ENCODE data around the gene LGI4. TPM values are rescaled to one million over a fixed set of nuclear protein-coding genes. Genes with fewer than 3 reads are reported as not detected.

LGI4 gene
- total and polyA plus RNA-seq, 12 donors = 0.17 to 22.4 (median 1.5) TPM

DNA sequence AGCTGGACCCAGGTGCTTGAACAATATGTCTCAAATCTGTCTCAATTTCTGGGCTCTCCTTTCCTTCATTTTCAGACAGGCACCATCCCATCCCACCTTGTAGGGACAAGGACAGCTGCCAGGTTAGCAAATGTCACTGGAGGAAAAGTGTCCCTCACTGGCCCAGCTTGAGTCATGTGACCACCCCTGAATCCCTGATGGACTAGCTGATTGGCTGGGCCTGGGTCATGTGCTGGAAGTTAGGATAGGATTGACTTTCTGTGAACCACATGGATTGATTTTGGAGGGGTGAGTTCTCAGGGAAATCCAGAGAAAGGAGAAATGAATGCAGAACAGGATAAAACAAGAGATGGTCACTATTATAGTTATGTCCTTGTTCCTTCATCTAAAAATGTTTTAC is 47.5 kb downstream of the LGI4 start:
- Histone ChIP-seq H3K27me3 (peaks cover 11% of the 10 kb centered on the region), H3K9me3 (replicated peaks in 1 of 3) (no peaks in the 10 kb centered on the region), H3K4me3 (no peak overlapping the region), H3K36me3 (replicated peaks in 1 of 2) (no peaks in the 10 kb centered on the region), H3K4me1 (replicated peaks in 1 of 2) (peaks cover 0 to 6% of the 10 kb centered on the region in 2 donors), H3K27ac (no peak overlapping the region)
- TF ChIP-seq POLR2A (IDR thresholded peaks at IDR 0.05) = no peak
- TF ChIP-seq, protein P1, sequence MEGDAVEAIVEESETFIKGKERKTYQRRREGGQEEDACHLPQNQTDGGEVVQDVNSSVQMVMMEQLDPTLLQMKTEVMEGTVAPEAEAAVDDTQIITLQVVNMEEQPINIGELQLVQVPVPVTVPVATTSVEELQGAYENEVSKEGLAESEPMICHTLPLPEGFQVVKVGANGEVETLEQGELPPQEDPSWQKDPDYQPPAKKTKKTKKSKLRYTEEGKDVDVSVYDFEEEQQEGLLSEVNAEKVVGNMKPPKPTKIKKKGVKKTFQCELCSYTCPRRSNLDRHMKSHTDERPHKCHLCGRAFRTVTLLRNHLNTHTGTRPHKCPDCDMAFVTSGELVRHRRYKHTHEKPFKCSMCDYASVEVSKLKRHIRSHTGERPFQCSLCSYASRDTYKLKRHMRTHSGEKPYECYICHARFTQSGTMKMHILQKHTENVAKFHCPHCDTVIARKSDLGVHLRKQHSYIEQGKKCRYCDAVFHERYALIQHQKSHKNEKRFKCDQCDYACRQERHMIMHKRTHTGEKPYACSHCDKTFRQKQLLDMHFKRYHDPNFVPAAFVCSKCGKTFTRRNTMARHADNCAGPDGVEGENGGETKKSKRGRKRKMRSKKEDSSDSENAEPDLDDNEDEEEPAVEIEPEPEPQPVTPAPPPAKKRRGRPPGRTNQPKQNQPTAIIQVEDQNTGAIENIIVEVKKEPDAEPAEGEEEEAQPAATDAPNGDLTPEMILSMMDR (IDR thresholded peaks at IDR 0.05) = no peak
- intact Hi-C loops (cut with DNase I) = no loop called here
- no peak for DNase-seq

DNA sequence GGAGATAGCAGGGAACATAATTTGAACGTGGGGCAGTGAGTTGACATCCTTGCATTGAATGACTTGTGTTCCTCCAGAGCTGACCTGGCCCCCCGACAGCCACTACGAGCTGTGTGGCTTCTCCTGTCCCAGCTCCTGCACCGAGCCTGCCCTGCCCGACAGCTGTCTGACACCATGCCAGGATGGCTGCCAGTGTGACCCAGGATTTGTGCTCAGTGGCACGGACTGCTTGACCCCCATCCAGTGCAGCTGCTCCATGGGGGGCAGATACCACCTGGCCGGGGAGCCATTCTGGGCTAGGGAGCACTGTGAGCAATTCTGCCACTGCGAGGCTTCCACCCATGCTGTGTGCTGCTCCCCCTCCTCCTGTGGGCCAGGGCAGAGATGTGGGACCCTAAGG is 48.4 kb downstream of the LGI4 start:
- TF ChIP-seq POLR2A (IDR thresholded peaks at IDR 0.05) = no peak
- TF ChIP-seq, protein P1 (IDR thresholded peaks at IDR 0.05) = no peak
- Histone ChIP-seq H3K27ac (no peak overlapping the region), H3K36me3 (replicated peaks in 1 of 2) (no peaks in the 10 kb centered on the region), H3K9me3 (replicated peaks in 1 of 3) (no peaks in the 10 kb centered on the region), H3K27me3 (peaks cover 9% of the 10 kb centered on the region), H3K4me1 (replicated peaks in 1 of 2) (peaks cover 0 to 6% of the 10 kb centered on the region in 2 donors), H3K4me3 (no peak overlapping the region)
- no peak for DNase-seq
- 64 to 83% (median 80%) methylated on average over 3 to 8 of the region's 8 CpGs for WGBS, 4 donors
- intact Hi-C loops (cut with DNase I) = no loop called here

DNA sequence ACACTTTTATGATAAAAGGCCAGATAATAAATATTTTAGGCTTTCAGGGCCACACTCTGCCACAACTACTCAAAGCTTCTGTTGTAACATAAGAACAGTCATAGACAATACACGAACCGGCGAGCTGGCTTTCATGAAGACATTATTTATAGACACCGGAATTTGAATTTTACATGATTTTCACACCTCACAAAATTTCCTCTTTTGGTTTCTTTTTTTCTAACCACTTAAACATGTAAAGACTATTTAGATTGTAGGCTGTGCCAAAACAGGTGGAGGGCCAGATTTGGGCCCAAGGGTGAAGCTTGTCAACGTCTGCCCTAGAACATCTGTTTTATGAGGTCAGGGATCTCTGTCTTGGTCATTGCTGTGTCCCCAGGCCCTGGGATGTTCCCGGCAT is 48.9 kb downstream of the LGI4 start:
- intact Hi-C loops (cut with DNase I) = no loop called here

DNA sequence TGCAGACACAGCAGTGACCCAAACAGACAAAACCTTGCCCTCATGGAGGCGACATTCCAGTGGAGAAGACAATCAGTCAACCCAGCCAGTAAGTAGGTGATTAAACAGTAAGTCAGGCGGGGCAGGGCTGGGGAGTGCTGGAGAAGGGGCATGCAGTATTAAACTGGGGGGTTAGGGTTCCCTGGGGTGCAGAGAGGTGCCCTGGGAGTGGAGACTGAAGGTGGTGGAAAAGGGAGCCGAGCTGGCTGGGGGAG is 50.4 kb downstream of the LGI4 start:
- intact Hi-C loops (cut with DNase I) = no loop called here
- 86 to 91% (median 89%) methylated on average over 3 of the region's 3 CpGs for WGBS, 4 donors
- Histone ChIP-seq H3K27me3 (no peaks in the 10 kb centered on the region), H3K36me3 (replicated peaks in 1 of 2) (no peaks in the 10 kb centered on the region), H3K4me3 (no peak overlapping the region), H3K4me1 (replicated peaks in 1 of 2) (no peaks in the 10 kb centered on the region), H3K27ac (no peak overlapping the region), H3K9me3 (replicated peaks in 1 of 3) (no peaks in the 10 kb centered on the region)
- TF ChIP-seq, protein P1 (IDR thresholded peaks at IDR 0.05) = no peak
- no peak for TF ChIP-seq POLR2A (IDR thresholded peaks at IDR 0.05)
- DNase-seq = no peak

More for the DNA sequence above, 48.9 kb downstream of the LGI4 start:
- Histone ChIP-seq H3K4me3 (no peak overlapping the region), H3K27ac (no peak overlapping the region), H3K36me3 (replicated peaks in 1 of 2) (no peaks in the 10 kb centered on the region), H3K27me3 (peaks cover 4% of the 10 kb centered on the region), H3K9me3 (replicated peaks in 1 of 3) (no peaks in the 10 kb centered on the region), H3K4me1 (replicated peaks in 1 of 2) (peaks cover 0 to 6% of the 10 kb centered on the region in 2 donors)
- no peak for TF ChIP-seq POLR2A (IDR thresholded peaks at IDR 0.05)
- 60 to 72% (median 66%) methylated on average over 6 of the region's 6 CpGs for WGBS, 4 donors
- DNase-seq = no peak

DNA sequence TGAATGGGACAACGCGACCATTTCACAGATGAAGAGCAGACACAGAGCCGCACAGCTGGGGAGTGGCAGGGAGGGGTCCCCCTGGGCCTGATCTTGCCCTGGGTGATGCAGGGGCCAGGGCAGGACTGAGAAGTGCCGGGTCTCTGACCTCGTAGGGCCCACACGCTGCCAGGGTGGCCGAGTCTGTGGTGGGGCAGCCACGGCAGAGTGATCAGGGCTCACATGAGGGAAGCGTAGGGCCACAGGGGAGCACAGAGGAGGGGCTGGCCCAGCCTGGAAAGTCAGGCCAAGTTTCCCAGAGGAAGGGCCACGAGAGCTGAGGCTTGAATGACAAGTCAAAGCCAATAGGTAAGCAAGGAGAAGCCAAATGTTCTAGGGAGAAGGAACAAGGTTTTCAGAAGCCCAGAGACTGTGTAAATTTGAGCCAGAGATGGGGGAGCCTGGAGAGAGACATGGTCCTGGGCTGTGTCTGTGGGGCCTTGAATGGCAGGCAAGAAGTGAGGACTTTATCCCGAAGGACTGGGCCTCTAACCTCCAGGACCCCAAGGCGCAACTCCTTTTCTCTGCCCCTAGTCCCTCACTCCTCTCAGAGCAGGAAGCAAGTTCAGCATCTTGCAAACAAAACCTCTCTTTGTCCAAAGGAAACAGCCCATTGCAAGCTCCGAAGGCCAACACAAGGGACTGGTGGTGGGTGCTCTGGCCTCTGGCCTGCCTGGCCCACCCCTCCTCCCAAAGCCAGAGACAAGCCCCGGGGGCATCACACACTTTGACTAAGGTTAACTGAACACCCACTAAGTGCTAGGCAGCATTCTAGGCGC is 51.0 kb downstream of the LGI4 start:
- no peak overlapping the region for H3K27ac ChIP-seq
- H3K4me3 ChIP-seq = no peak overlapping the region
- 77 to 85% (median 82%) methylated on average over 8 to 15 of the region's 15 CpGs for WGBS, 4 donors
- H3K9me3 ChIP-seq (replicated peaks in 1 of 3) = no peaks in the 10 kb centered on the region
- intact Hi-C loops (cut with DNase I) = no loop called here
- H3K27me3 ChIP-seq = no peaks in the 10 kb centered on the region
- no peak for TF ChIP-seq POLR2A (IDR thresholded peaks at IDR 0.05)
- TF ChIP-seq, protein P1 (IDR thresholded peaks at IDR 0.05) = no peak
- no peaks in the 10 kb centered on the region for H3K4me1 ChIP-seq (replicated peaks in 1 of 2)
- H3K36me3 ChIP-seq (replicated peaks in 1 of 2) = no peaks in the 10 kb centered on the region
- no peak for DNase-seq
